ENCODE measurements around the gene XPNPEP3. TPM values are rescaled to one million over a fixed set of nuclear protein-coding genes. Genes with fewer than 3 reads are reported as not detected.

Gene XPNPEP3
- polyA plus RNA-seq, 1 donor (not counting 4 experiments of a cell fraction or from before 2014, with no cell fraction given): 21.1 TPM

GRCh38 chr22:40922484-40923303 lies 65.7 kb downstream of the XPNPEP3 start:
- H3K9ac ChIP-seq (ENCODE audit: control insufficient read depth, extremely low read depth, insufficient read depth, low read length): no peak overlapping the region
- no peaks in the 10 kb centered on the region for H4K20me1 ChIP-seq (ENCODE audit: control insufficient read depth, extremely low read depth, insufficient read depth, low read length)
- no peaks in the 10 kb centered on the region for H3K9me1 ChIP-seq (ENCODE audit: control insufficient read depth, extremely low read depth, insufficient read depth, low read length)
- H3K36me3 ChIP-seq (ENCODE audit: control insufficient read depth in 2 of 2, extremely low read depth in 1 of 2, insufficient read depth in 2 of 2, low read length in 2 of 2): peaks cover 24 to 25% of the 10 kb centered on the region in 2 experiments
- no peak overlapping the region for H3K27ac ChIP-seq (ENCODE audit: control insufficient read depth, insufficient read depth, low read length)
- H3K9me3 ChIP-seq (ENCODE audit: control insufficient read depth, low read depth, low read length): no peaks in the 10 kb centered on the region
- no peak overlapping the region for H3K4me2 ChIP-seq (ENCODE audit: control insufficient read depth, extremely low read depth, insufficient read depth, low read depth, low read length)
- no peak overlapping the region for H3K4me3 ChIP-seq (ENCODE audit: control insufficient read depth in 2 of 3, extremely low read depth in 1 of 3, insufficient read depth in 2 of 3, low read depth in 1 of 3, low read length in 3 of 3)
- no peaks in the 10 kb centered on the region for H3K4me1 ChIP-seq (ENCODE audit: control insufficient read depth, extremely low read depth, insufficient read depth, low read length)
- DNase-seq (ENCODE audit: low read depth, low spot score) (no peak), FAIRE-seq (peak; percentile 67)
- H2AFZ ChIP-seq (ENCODE audit: control insufficient read depth, low read length): peak overlapping the region; percentile 42
- dilution Hi-C loops (cut with MboI; ENCODE audit: extremely low pct_ligation_motif_present, low sequenced_read_pairs): no loop called here
- H3K79me2 ChIP-seq (ENCODE audit: control insufficient read depth, insufficient read depth, low read length): no peaks in the 10 kb centered on the region
- no peak for TF ChIP-seq EZH2 (IDR thresholded peaks at IDR 0.05; ENCODE audit: low read length)
- TF ChIP-seq CTCF (optimal IDR thresholded peaks at IDR 0.05 in 1 of 3, IDR thresholded peaks at IDR 0.05 in 1 of 3, conservative IDR thresholded peaks at IDR 0.05 in 1 of 3; ENCODE audit: extremely low read depth in 1 of 3, insufficient read depth in 2 of 3, low read length in 3 of 3): peak in 2 of 3 experiments; percentile 51 to 66
- no peaks in the 10 kb centered on the region for H3K27me3 ChIP-seq (ENCODE audit: control insufficient read depth, extremely low read depth, insufficient read depth, low read length)

- H3K9me3 ChIP-seq (ENCODE audit: control insufficient read depth, low read depth, low read length): no peaks in the 10 kb centered on the region
- H3K4me3 ChIP-seq (ENCODE audit: control insufficient read depth in 2 of 3, extremely low read depth in 1 of 3, insufficient read depth in 2 of 3, low read depth in 1 of 3, low read length in 3 of 3): no peak overlapping the region
- H3K36me3 ChIP-seq (ENCODE audit: control insufficient read depth in 2 of 2, extremely low read depth in 1 of 2, insufficient read depth in 2 of 2, low read length in 2 of 2): peaks cover 21 to 26% of the 10 kb centered on the region in 2 experiments
- H3K4me1 ChIP-seq (ENCODE audit: control insufficient read depth, extremely low read depth, insufficient read depth, low read length): no peaks in the 10 kb centered on the region
- no peak overlapping the region for H2AFZ ChIP-seq (ENCODE audit: control insufficient read depth, low read length)
- no peak overlapping the region for H3K27ac ChIP-seq (ENCODE audit: control insufficient read depth, insufficient read depth, low read length)
- H3K79me2 ChIP-seq (ENCODE audit: control insufficient read depth, insufficient read depth, low read length): no peaks in the 10 kb centered on the region
- DNase-seq (ENCODE audit: low read depth, low spot score): no peak
- FAIRE-seq: no peak
- H3K4me2 ChIP-seq (ENCODE audit: control insufficient read depth, extremely low read depth, insufficient read depth, low read depth, low read length): no peak overlapping the region
- H3K27me3 ChIP-seq (ENCODE audit: control insufficient read depth, extremely low read depth, insufficient read depth, low read length): no peaks in the 10 kb centered on the region
- no peak overlapping the region for H3K9ac ChIP-seq (ENCODE audit: control insufficient read depth, extremely low read depth, insufficient read depth, low read length)
- dilution Hi-C loops (cut with MboI; ENCODE audit: extremely low pct_ligation_motif_present, low sequenced_read_pairs): no loop called here
- H4K20me1 ChIP-seq (ENCODE audit: control insufficient read depth, extremely low read depth, insufficient read depth, low read length): no peaks in the 10 kb centered on the region
- H3K9me1 ChIP-seq (ENCODE audit: control insufficient read depth, extremely low read depth, insufficient read depth, low read length): no peaks in the 10 kb centered on the region
- TF ChIP-seq EZH2 (IDR thresholded peaks at IDR 0.05; ENCODE audit: low read length) (no peak), CTCF (optimal IDR thresholded peaks at IDR 0.05 in 1 of 3, IDR thresholded peaks at IDR 0.05 in 1 of 3, conservative IDR thresholded peaks at IDR 0.05 in 1 of 3; ENCODE audit: extremely low read depth in 1 of 3, insufficient read depth in 2 of 3, low read length in 3 of 3) (no peak)
These were observed 71.7 kb downstream of the XPNPEP3 start for GRCh38 chr22:40928657-40929056.

Data from keratinocyte (primary cell).